ENCODE measurements around the gene XRCC2. TPM values are rescaled to one million over a fixed set of nuclear protein-coding genes. Genes with fewer than 3 reads are reported as not detected.

XRCC2 gene
- total and polyA plus RNA-seq, 2 donors (not counting 1 experiment from before 2014, with no cell fraction given): 0.66 to 1.5 TPM

DNA sequence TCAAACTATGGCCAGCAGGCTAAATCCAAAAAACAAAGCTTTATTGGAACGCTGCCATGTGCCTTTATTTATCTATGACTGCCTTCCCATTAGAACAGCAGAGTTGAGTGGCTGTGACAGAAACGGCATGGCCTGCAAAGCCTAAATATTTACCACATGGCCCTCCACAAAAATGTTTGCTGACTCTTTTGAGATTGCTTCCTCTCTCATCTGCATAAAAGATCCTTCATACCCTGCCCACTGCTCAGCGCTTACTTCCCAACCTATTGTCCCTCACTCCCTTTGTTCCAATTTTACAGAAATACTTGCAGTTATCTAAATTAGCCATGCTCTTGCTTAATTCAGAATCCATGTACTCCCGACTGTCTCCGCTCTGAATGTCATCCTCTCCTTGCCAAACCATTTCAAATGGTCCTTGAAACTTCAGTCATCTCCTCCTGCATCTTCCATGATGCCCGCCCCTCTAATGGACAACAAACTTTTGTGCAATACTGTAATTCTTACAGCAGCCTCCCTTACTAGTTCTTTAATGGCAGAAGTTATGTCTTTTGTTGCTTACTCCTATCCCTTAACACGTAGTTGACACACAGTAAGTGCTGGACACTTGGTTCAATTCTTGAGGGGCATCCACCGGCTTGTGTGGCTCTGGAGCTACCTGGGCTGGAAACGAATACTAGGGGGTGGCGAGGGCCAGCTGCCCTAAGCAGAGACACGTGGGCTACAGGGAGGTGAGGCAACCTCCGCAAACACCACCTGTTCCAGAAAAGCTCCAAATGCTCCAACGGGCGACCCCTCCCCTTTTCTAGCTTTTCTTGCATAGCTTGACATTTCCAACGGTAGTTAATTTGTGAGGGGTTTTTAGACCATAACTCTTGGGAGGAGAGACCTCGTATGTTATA, 832 bp downstream of the XRCC2 start:
- Histone ChIP-seq H3K4me2 (replicated peaks; ENCODE audit: low read depth, low read length, poor library complexity, severe bottlenecking) (peak overlapping the region; percentile 98), H2AFZ (ENCODE audit: insufficient read depth, low read depth, low read length, poor library complexity, severe bottlenecking) (peak overlapping the region; percentile 98), H3K9me3 (ENCODE audit: control extremely low read depth in 1 of 3, control insufficient read depth in 2 of 3, insufficient read depth in 1 of 3, low read length in 2 of 3) (no peaks in the 10 kb centered on the region), H3K27ac (ENCODE audit: low read length in 2 of 2) (peak overlapping the region in 1 of 2 donors; percentile 90), H3K9ac (ENCODE audit: low read length) (peak overlapping the region; percentile 92), H4K20me1 (ENCODE audit: control insufficient read depth, insufficient read depth, low read length, poor library complexity, severe bottlenecking) (no peaks in the 10 kb centered on the region), H3K4me1 (ENCODE audit: control insufficient read depth in 2 of 2, insufficient read depth in 2 of 2, low read length in 2 of 2) (peaks cover 7 to 11% of the 10 kb centered on the region in 2 donors), H3K79me2 (ENCODE audit: control insufficient read depth, insufficient read depth, low read length) (peaks cover 11% of the 10 kb centered on the region), H3K27me3 (replicated peaks in 1 of 4; ENCODE audit: control extremely low read depth in 1 of 4, control insufficient read depth in 3 of 4, insufficient read depth in 4 of 4, low read length in 3 of 4) (no peaks in the 10 kb centered on the region), H3K4me3 (ENCODE audit: control extremely low read depth in 1 of 5, extremely low read depth in 1 of 5, insufficient read depth in 1 of 5, low read depth in 2 of 5, low read length in 4 of 5) (peak overlapping the region; percentile 47 to 95 (median 55)), H3K36me3 (replicated peaks in 1 of 2; ENCODE audit: control extremely low read depth in 1 of 2, control insufficient read depth in 1 of 2, extremely low read depth in 1 of 2, insufficient read depth in 2 of 2, low read length in 1 of 2) (no peaks in the 10 kb centered on the region)
- H3K27ac Mint-ChIP-seq: no peak overlapping the region
- peaks cover 11% of the 10 kb centered on the region for H3K4me1 Mint-ChIP-seq
- intact Hi-C loops (cut with micrococcal nuclease): loop anchor here (5.0 kb wide), 2 partner anchors 248 to 648 kb away; partner anchors contain the start of gene GALNT11
- H3K27me3 Mint-ChIP-seq: no peaks in the 10 kb centered on the region
- DNase-seq (no peak), ATAC-seq (ENCODE audit: low read depth) (no peak)
- TF ChIP-seq, protein P1, sequence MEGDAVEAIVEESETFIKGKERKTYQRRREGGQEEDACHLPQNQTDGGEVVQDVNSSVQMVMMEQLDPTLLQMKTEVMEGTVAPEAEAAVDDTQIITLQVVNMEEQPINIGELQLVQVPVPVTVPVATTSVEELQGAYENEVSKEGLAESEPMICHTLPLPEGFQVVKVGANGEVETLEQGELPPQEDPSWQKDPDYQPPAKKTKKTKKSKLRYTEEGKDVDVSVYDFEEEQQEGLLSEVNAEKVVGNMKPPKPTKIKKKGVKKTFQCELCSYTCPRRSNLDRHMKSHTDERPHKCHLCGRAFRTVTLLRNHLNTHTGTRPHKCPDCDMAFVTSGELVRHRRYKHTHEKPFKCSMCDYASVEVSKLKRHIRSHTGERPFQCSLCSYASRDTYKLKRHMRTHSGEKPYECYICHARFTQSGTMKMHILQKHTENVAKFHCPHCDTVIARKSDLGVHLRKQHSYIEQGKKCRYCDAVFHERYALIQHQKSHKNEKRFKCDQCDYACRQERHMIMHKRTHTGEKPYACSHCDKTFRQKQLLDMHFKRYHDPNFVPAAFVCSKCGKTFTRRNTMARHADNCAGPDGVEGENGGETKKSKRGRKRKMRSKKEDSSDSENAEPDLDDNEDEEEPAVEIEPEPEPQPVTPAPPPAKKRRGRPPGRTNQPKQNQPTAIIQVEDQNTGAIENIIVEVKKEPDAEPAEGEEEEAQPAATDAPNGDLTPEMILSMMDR (IDR thresholded peaks at IDR 0.05): no peak
- TF ChIP-seq EZH2 (IDR thresholded peaks at IDR 0.05; ENCODE audit: borderline replicate concordance, insufficient read depth, low read depth, low read length, poor library complexity, severe bottlenecking): no peak
- H3K4me3 Mint-ChIP-seq: peak overlapping the region; percentile 96
- no peaks in the 10 kb centered on the region for H3K9me3 Mint-ChIP-seq (ENCODE audit: insufficient read depth)
- ChIA-PET POLR2A (interaction anchor here (0.5 kb wide), 1 partner anchor 10 kb away, joined by 5 read pairs; no protein-coding TSS in a partner anchor), CTCF (no interaction called here)
- WGBS (ENCODE audit: insufficient coverage): 35% methylated on average over 9 of the region's 16 CpGs

DNA sequence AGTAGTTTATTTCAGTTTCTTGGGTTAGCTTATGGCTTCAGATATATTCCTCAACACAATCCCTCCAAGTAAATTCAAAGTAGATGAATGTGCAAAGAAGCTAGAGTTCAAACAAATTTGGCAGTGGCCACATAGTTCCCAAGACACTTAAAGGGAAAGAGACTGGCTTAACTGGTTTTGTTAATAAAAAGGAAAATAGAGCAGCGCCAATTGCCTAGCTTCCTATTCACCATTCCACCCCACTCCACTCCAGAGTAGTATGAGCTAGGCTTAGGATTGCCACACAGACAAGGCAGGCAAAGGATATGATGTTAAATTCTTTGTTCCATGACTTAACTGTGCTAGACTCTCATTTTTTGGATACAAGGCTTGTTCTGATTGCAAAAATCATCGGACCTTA, 2.0 kb downstream of the XRCC2 start:
- Mint-ChIP-seq H3K4me3 (no peak overlapping the region), H3K27me3 (no peaks in the 10 kb centered on the region), H3K27ac (no peak overlapping the region), H3K9me3 (ENCODE audit: insufficient read depth) (no peaks in the 10 kb centered on the region), H3K4me1 (peaks cover 11% of the 10 kb centered on the region)
- intact Hi-C loops (cut with micrococcal nuclease): no loop called here
- Histone ChIP-seq H3K4me2 (replicated peaks; ENCODE audit: low read depth, low read length, poor library complexity, severe bottlenecking) (no peak overlapping the region), H3K4me1 (ENCODE audit: control insufficient read depth in 2 of 2, insufficient read depth in 2 of 2, low read length in 2 of 2) (peaks cover 7 to 11% of the 10 kb centered on the region in 2 donors), H3K27me3 (replicated peaks in 1 of 4; ENCODE audit: control extremely low read depth in 1 of 4, control insufficient read depth in 3 of 4, insufficient read depth in 4 of 4, low read length in 3 of 4) (no peaks in the 10 kb centered on the region), H2AFZ (ENCODE audit: insufficient read depth, low read depth, low read length, poor library complexity, severe bottlenecking) (no peak overlapping the region), H3K4me3 (ENCODE audit: control extremely low read depth in 1 of 5, extremely low read depth in 1 of 5, insufficient read depth in 1 of 5, low read depth in 2 of 5, low read length in 4 of 5) (no peak overlapping the region), H3K27ac (ENCODE audit: low read length in 2 of 2) (no peak overlapping the region), H3K9me3 (ENCODE audit: control extremely low read depth in 1 of 3, control insufficient read depth in 2 of 3, insufficient read depth in 1 of 3, low read length in 2 of 3) (no peaks in the 10 kb centered on the region), H3K9ac (ENCODE audit: low read length) (no peak overlapping the region), H3K36me3 (replicated peaks in 1 of 2; ENCODE audit: control extremely low read depth in 1 of 2, control insufficient read depth in 1 of 2, extremely low read depth in 1 of 2, insufficient read depth in 2 of 2, low read length in 1 of 2) (no peaks in the 10 kb centered on the region), H4K20me1 (ENCODE audit: control insufficient read depth, insufficient read depth, low read length, poor library complexity, severe bottlenecking) (no peaks in the 10 kb centered on the region), H3K79me2 (ENCODE audit: control insufficient read depth, insufficient read depth, low read length) (peaks cover 11% of the 10 kb centered on the region)
- ChIA-PET CTCF (no interaction called here), POLR2A (no interaction called here)
- no peak for ATAC-seq (ENCODE audit: low read depth)
- WGBS (ENCODE audit: insufficient coverage): no CpG with 5 or more reads among the region's 2 CpGs
- no peak for DNase-seq
- no peak for TF ChIP-seq EZH2 (IDR thresholded peaks at IDR 0.05; ENCODE audit: borderline replicate concordance, insufficient read depth, low read depth, low read length, poor library complexity, severe bottlenecking)
- TF ChIP-seq, protein P1 (IDR thresholded peaks at IDR 0.05): no peak

All from B cell (primary cell).